Measurements from ENCODE around the gene EPS15. TPM values are rescaled to one million over a fixed set of nuclear protein-coding genes. Genes with fewer than 3 reads are reported as not detected.

The EPS15 gene
- total and polyA plus RNA-seq, 8 donors: 13.3 to 139 (median 46.8) TPM

- H3K27ac ChIP-seq: no peak overlapping the region
- intact Hi-C loops (cut with DNase I; ENCODE audit: low total_unique reads): no loop called here
- no peak overlapping the region for H3K4me3 ChIP-seq
- peaks cover 0 to 40% (median 17%) of the 10 kb centered on the region in 4 donors for H3K36me3 ChIP-seq
- 77 to 92% (median 81%) methylated on average over 2 of the region's 2 CpGs for WGBS, 5 donors
- H3K9me3 ChIP-seq: no peaks in the 10 kb centered on the region
- TF ChIP-seq, protein P1, sequence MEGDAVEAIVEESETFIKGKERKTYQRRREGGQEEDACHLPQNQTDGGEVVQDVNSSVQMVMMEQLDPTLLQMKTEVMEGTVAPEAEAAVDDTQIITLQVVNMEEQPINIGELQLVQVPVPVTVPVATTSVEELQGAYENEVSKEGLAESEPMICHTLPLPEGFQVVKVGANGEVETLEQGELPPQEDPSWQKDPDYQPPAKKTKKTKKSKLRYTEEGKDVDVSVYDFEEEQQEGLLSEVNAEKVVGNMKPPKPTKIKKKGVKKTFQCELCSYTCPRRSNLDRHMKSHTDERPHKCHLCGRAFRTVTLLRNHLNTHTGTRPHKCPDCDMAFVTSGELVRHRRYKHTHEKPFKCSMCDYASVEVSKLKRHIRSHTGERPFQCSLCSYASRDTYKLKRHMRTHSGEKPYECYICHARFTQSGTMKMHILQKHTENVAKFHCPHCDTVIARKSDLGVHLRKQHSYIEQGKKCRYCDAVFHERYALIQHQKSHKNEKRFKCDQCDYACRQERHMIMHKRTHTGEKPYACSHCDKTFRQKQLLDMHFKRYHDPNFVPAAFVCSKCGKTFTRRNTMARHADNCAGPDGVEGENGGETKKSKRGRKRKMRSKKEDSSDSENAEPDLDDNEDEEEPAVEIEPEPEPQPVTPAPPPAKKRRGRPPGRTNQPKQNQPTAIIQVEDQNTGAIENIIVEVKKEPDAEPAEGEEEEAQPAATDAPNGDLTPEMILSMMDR (IDR thresholded peaks at IDR 0.05): no peak
- no peak for TF ChIP-seq POLR2AphosphoS5 (IDR thresholded peaks at IDR 0.05)
- TF ChIP-seq EP300 (IDR thresholded peaks at IDR 0.05): no peak
- no peak for TF ChIP-seq POLR2A (IDR thresholded peaks at IDR 0.05)
- no peaks in the 10 kb centered on the region for H3K27me3 ChIP-seq
- no peak for DNase-seq
- H3K4me1 ChIP-seq: peaks cover 0 to 22% (median 6%) of the 10 kb centered on the region in 4 donors
Observed at GRCh38 chr1:51420867-51421627, 98.0 kb downstream of the EPS15 start.

- peaks cover 0 to 19% (median 4%) of the 10 kb centered on the region in 4 donors for H3K4me1 ChIP-seq
- intact Hi-C loops (cut with DNase I; ENCODE audit: low total_unique reads): no loop called here
- WGBS, 5 donors: 86 to 100% (median 91%) methylated on average over 2 of the region's 2 CpGs
Observed at GRCh38 chr1:51418384-51418959, 100.6 kb downstream of the EPS15 start.

GRCh38 chr1:51417496-51418383 is 101.3 kb downstream of the EPS15 start:
- 85 to 91% (median 89%) methylated on average over 5 of the region's 5 CpGs for WGBS, 5 donors
- no peak overlapping the region for H3K27ac ChIP-seq
- no peak overlapping the region for H3K4me3 ChIP-seq
- DNase-seq: no peak
- peaks cover 0 to 12% (median 2%) of the 10 kb centered on the region in 4 donors for H3K4me1 ChIP-seq
- peaks cover 0 to 34% (median 17%) of the 10 kb centered on the region in 4 donors for H3K36me3 ChIP-seq
- no peaks in the 10 kb centered on the region for H3K27me3 ChIP-seq
- H3K9me3 ChIP-seq: no peaks in the 10 kb centered on the region
- TF ChIP-seq, protein P1 (IDR thresholded peaks at IDR 0.05): no peak
- TF ChIP-seq POLR2A (IDR thresholded peaks at IDR 0.05) (no peak), EP300 (IDR thresholded peaks at IDR 0.05) (no peak), POLR2AphosphoS5 (IDR thresholded peaks at IDR 0.05) (no peak)
- intact Hi-C loops (cut with DNase I; ENCODE audit: low total_unique reads): no loop called here

More at GRCh38 chr1:51418384-51418959, 100.6 kb downstream of the EPS15 start:
- no peak overlapping the region for H3K4me3 ChIP-seq
- H3K27me3 ChIP-seq: no peaks in the 10 kb centered on the region
- H3K36me3 ChIP-seq: peaks cover 0 to 34% (median 17%) of the 10 kb centered on the region in 4 donors
- no peak for TF ChIP-seq POLR2AphosphoS5 (IDR thresholded peaks at IDR 0.05)
- TF ChIP-seq EP300 (IDR thresholded peaks at IDR 0.05): no peak
- TF ChIP-seq, protein P1 (IDR thresholded peaks at IDR 0.05): no peak
- no peak for TF ChIP-seq POLR2A (IDR thresholded peaks at IDR 0.05)
- H3K27ac ChIP-seq: no peak overlapping the region
- no peak for DNase-seq
- no peaks in the 10 kb centered on the region for H3K9me3 ChIP-seq

DNA sequence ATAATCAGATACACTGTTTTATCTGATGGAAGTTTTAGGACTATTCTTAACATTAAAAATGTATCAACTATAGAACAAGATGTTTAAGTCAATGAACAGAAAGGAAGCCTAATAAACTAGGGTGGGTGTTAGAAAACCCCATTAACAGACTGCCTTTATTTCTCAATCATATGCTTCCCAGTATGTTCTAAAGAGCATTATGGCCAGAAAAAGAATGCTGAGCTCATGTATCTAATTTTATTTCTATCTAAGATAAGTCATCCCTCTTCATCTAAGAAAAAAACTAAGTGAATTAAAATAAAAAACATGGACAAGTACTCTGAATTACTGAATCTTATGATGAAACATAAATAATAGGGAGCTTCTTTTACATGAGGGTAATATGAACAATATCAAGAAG is 102.2 kb downstream of the EPS15 start:
- no peaks in the 10 kb centered on the region for H3K27me3 ChIP-seq
- peaks cover 0 to 41% (median 19%) of the 10 kb centered on the region in 4 donors for H3K36me3 ChIP-seq
- H3K4me1 ChIP-seq: peaks cover 0 to 6% (median 2%) of the 10 kb centered on the region in 4 donors
- TF ChIP-seq POLR2AphosphoS5 (IDR thresholded peaks at IDR 0.05) (no peak), POLR2A (IDR thresholded peaks at IDR 0.05) (no peak), EP300 (IDR thresholded peaks at IDR 0.05) (no peak)
- TF ChIP-seq, protein P1 (IDR thresholded peaks at IDR 0.05): no peak
- H3K27ac ChIP-seq: no peak overlapping the region
- no peak for DNase-seq
- intact Hi-C loops (cut with DNase I; ENCODE audit: low total_unique reads): no loop called here
- H3K9me3 ChIP-seq: no peaks in the 10 kb centered on the region
- no peak overlapping the region for H3K4me3 ChIP-seq

Data from stomach (tissue), 9 donors.